Spleen (tissue), 7 donors: ENCODE measurements around the gene PCDHGB6.

Experiments
- CTCF ChIP-seq, 11 experiments: fragments of 200-600 bp in 7 of 11; fragments of 450-650 bp in 4 of 11; sonication (generic) in 4 of 11; IDR thresholded peaks in 8 of 11; conservative IDR thresholded peaks in 3 of 11; 1 replicate in 7 of 11; 2 replicates in 4 of 11; pipeline versions ENCODE4 v1.4.0 to v1.8.0; 2016 to 2021; ENCODE audit warnings: antibody characterized with exemption in 11 of 11, inconsistent platforms in 4 of 11, mild to moderate bottlenecking in 1 of 11
- POLR2A ChIP-seq, 3 donors: fragments of 450-650 bp; IDR thresholded peaks; one replicate each; pipeline ENCODE4 v1.5.1; 2017; ENCODE audit warnings: antibody characterized with exemption in 3 of 3, mild to moderate bottlenecking in 1 of 3
- donor health status: DM: no; HTN: no; CAD: no; lungs with moderate emphysema.
- donor health status: DM: no; HTN: no; CAD: no.
- donor health status: DM: no; HTN: no; CAD: no.

GRCh38 chr5:141437221-141437620, 29.4 kb downstream of the PCDHGB6 start:
- TF ChIP-seq CTCF (IDR thresholded peaks at IDR 0.05 in 8 of 11, conservative IDR thresholded peaks at IDR 0.05 in 3 of 11) (no peak), POLR2A (IDR thresholded peaks at IDR 0.05) (no peak)
